HG03280 (cell line): ENCODE data around the gene UGT3A2.
A peak's percentile ranks its signal among the peaks of the same experiment; 100 is the strongest.

Experiments
- ATAC-seq: cut with Tn5 transposase; IDR thresholded peaks from one replicate; pipeline ENCODE4 v1.9.1; 2021; ENCODE audit warnings: mild to moderate bottlenecking, moderate library complexity; ENCODE audit not compliant: unreplicated experiment

UGT3A2 gene, protein sequence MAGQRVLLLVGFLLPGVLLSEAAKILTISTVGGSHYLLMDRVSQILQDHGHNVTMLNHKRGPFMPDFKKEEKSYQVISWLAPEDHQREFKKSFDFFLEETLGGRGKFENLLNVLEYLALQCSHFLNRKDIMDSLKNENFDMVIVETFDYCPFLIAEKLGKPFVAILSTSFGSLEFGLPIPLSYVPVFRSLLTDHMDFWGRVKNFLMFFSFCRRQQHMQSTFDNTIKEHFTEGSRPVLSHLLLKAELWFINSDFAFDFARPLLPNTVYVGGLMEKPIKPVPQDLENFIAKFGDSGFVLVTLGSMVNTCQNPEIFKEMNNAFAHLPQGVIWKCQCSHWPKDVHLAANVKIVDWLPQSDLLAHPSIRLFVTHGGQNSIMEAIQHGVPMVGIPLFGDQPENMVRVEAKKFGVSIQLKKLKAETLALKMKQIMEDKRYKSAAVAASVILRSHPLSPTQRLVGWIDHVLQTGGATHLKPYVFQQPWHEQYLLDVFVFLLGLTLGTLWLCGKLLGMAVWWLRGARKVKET

DNA sequence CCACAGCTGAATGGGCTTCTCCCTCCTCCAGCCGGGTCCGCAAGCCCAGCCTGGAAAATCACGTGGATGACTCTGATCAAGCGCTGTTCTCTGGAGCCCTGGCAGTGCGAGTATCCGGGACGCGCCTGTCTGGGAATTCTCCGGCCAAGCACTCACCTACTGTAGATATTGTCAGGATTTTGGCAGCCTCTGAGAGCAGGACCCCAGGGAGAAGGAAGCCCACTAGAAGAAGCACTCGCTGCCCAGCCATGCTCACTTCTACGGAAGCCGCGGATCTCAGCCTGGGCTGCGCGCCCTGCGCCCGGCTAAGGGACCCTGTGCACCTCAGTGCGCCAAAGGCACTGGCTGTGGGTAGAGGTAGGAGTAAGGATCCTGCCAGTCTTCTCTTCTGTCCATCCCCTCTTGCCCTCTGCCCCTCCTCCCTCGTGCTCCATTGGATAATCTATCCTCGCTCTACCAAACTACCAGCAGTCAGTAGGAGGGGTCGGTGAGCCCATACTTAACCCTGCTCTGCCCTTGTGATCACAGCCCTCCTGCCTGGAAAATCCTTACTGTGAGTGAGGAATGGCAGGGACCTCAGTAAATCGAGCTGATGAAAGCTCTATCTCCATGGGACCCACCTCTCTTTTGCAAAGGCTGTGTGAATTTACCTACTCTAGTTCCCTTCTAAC lies at the start of gene UGT3A2:
Gene UGT3A2, minus strand, starts transcription at position 343 of the 671 bp plus-strand sequence. Its CDS starts 93 bp downstream, at position 250.
- no peak for ATAC-seq

DNA sequence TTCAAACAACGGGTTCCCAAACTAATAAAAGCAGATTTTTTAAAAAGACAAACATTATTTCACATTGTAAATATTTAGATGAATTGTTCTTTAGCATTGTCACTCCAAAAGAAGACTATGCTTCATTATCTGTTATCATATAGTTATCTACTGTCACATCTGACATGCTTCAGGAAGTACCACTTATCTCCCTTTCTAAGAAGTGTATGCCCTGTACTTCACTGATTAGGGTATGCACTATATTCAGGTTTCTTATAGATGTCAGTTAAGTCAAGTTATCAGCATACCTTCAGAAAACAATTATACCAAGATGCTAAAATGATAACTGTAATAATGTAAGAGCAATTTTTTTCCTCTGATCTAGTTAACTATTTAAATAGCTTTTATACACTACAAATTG lies 44.6 kb upstream of the UGT3A2 start:
- no peak for ATAC-seq

DNA sequence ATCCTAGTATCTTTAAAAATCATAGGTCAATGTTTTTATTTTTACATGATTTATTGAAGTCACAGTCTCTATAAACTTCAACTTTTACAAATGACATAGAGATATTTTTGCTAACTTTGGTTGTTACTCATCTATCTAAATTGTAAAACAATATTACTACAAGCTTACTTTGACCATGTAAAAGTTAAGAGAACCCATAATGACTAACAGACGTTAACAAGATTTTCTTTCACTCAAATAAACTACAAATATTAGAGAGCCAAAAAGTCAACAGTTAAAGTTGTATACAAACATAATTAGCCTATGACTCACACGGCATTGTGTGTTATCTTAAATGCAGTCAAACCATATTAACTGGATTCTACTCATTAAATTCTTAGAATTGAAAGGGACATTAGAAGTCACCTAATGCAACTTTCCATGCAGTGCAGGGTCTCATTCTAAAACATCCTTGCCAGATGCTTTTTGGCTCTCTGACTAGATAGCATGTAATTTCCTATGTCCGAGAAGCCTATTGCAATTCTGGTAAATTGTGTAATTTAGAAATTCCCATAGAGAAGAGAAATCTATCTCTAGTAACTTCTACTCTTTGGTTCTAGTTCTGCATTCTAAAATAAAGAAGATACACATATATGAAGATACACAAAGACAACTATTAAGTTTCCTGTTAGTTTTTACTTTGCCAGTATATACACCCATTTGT lies 42.2 kb upstream of the UGT3A2 start:
- ATAC-seq = no peak

DNA sequence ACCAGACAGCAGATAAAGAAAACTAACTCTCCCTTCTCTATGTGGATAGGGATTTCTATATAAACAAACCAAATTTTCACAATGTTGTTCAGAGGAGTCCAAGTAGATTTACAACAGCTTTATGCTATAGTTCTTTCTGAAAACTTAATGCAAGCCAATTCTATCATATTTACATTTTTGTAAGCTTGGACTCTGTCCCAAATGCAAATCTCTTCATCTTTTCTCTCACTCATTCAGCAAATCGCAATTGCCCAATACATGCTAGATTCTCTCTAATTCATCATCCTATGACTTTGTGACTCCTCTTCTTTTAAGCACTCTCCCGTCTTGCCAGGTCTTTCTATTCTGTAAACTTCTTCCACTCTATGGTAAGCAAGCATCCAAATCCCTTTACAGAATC lies 39.1 kb upstream of the UGT3A2 start:
- ATAC-seq = no peak

DNA sequence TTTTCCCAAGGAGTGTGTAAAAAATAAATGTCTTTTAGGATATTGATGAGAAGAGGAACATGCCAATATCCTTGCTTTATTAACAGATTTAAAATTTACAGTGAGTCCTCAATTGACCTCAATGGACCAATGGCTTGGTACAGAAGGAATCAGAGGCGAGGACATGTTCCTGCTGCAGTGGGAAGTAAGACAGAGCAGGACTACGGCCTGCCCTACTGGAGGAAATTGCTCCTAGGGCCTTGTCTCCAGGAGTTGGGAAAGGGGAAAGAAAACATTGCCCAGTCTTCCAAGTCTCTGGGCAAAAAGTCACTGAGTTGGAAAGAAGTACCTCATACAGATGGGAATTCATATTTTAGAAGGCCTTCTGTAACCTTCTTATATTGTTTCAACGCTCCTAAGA lies 33.1 kb upstream of the UGT3A2 start:
- no peak for ATAC-seq

DNA sequence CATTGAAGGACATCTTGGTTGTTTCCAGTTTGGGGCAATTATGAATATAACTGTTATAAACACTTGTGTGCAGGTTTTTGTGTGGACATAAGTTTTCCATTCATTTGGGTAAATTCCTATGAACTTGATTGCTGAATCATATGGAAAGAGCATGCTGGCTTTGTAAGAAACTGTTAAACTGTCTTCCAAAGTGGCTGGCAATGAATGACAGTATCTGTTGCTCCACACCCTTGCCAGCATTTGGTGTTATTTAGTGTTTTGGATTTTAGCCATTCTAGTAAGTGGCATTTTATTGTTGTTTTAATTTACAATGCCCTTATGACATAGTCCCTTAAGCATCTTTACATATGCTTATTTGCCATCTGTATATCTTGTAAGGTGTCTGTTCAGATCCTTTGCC lies 29.8 kb upstream of the UGT3A2 start:
- no peak for ATAC-seq

DNA sequence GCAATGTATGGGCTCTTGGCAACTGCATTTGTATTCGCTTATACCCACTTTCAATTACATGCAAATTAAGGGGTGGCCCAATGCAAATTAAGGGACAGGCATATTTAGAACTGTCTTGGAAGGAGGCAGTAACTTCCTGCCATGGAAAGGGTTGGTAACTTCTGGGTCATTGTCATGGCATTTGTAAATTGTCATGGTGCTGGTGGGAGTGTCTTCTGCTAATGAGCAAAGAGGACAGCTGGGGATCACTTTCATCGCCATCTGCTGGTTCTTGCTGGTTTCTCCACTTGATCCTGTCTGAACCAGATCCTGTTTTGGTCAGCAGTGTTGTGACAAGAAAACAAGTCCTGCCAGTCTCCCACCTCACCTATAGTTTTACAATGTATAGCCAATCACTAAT lies 23.3 kb upstream of the UGT3A2 start:
- peak; percentile 80 for ATAC-seq

DNA sequence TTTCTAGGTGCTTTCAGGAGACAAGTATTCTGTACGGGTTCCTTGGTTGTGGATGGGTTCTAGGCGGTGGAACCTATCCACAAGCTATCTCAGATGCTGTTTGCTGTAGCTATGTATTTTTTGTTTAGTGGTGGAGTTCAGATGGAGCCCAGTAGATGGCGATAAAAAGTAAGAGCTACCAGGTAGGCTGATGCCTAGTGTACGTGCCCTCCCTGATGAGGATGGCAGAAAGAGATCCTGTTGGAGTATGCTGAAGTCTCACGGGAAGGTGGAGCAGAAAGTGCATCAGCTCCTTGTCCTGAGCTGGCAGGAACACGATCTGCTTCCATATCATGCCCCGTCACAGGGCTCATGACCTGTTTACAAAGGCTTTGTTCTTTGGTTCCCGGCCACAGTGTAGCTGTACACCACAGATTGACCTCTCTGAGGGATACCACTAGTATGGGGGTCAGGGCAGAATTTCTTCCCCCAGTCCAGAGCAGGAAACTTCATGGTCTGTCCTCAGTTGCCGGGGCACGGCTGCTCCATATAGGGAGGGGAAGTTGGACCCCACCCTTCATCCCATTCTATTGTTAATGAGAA lies 12.6 kb upstream of the UGT3A2 start:
- ATAC-seq = peak; percentile 93

DNA sequence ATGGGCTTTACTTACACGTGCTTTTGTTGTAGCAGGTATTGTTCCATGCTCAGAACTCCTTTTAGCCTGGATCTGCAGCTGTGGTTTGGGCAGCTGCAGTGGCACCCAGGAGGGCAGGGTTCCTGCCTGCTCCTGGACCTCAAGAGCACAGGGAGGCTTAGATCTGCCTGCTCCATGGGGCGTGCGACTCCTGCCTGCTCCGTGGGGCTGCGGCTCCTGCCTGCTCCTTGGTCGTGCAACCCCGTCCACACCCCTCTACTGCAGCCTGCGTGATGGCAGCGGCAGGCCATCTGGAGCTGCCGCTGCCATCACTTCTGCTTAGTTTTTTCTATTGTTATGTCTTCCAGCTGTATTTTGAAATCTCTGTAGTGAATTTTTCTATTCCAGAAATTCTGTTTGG lies 11.7 kb upstream of the UGT3A2 start:
- no peak for ATAC-seq

DNA sequence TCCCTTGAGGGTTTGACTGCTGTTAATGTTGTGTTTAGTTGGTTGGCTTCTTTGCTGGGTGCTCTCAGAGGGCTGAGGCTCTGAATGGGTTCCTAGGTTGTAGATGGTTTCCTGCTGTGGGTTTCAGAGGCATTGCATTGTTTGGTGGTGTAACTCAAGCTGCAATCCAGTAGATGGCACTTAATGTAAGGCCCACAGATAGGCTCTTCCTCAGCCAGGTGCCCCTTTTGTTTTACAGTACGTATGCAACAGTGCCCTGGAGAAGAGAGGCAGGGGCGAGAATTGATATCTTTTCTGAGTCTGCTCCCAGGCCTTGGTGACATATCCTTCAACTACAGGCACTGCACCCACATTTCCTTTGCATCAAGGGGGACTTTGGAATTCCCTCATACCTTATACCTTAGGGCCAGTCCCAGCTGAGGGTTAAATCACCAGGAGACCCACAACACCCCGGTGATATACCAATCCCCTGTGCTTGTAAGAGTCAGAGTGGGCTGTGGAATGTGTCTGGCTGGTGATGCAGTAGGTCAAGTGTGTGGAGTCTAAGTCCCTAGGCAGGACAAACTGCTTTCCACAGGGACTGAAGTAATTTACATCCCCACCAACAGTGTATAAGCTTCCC lies 7.0 kb upstream of the UGT3A2 start:
- peak; percentile 78 for ATAC-seq

DNA sequence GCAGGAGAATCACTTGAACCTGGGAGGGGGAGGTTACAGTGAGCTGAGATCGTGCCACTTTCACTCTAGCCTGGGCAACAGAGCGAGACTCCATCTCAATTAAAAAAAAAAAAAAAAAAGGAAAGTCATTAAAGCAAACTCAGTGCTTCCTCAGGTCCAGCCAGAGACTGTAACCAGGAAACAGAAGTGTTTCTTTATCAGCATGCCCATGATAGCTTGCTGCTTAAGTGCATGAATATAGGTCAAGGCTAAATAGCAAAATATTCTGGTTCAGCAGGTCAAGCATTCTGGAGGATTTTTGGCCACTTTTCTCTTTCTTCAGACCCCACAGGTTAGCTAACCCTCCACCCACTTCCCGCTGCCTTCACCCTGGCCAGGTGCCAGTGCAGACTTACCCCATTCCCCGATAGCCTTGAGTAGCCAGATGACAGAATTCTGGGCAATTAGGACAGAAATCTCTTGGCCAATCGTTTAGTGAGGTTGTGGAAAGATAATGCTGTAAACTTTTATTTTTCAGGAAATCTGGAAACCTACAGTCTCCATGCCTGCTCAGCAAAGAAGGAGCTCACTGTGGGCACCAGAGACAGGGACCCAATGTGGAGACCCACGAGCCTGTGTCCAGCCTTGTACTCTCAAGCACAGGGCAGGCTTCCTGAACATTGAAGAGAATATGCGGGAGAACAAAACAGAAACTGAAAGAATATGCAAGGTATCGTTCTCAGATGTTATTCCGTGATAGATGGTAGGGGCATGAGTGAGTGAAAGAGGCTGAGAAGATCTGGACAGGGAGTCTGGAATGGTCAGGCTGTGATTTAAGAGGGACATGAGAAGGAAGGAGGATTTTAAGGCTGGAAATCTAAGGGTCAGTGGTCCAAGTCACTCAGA lies 4.2 kb upstream of the UGT3A2 start:
- ATAC-seq = no peak

DNA sequence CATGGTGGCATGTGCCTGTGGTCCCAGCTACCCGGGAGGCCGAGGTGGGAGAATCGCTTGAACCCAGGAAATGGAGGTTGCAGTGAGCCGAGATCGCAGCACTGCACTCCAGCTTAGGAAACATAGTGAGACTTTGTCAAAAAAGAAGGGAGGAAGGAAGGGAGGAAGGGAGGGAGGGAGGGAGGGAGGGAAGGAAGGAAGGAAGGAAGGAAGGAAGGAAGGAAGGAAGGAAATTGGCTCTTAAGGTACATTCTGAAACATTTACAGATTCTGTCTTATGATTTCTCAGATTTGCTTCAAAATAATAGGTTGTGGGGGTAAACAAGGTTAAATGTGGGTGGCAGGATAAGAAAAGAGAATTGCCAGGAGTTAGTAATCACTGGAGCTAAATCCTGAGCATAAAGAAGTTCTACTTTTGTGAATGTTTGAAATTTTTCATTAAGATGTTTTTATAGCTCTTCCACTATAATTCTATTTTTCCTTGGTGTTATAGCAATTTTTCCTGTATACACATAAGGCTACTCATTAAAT lies 2.1 kb upstream of the UGT3A2 start:
- no peak for ATAC-seq

DNA sequence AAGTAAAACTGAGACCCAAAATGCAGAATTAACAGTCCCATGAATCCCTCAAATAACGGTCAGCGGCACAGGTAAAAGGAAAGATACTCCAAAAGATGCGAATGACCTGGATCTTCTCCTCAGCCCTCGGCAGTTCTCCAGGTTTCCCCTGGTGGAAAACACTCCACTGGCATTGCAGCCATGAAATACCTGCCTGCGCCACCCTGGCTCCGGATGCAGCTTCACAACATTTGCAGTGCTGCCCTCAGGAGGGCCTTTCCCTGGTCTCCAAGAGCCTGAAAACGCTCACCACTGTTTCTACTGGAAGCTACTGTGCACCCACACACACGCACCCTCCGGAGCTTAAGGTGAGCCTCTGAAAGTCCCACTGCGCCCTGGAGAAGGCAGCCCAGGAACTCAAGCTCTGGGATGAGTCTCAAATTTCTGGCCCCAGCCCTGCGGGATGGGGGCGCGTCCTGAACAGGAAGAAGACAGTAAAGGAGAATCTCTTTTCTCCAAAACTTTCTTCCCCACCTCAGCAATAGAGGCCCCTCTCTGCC lies 612 bp downstream of the UGT3A2 start:
- no peak for ATAC-seq

DNA sequence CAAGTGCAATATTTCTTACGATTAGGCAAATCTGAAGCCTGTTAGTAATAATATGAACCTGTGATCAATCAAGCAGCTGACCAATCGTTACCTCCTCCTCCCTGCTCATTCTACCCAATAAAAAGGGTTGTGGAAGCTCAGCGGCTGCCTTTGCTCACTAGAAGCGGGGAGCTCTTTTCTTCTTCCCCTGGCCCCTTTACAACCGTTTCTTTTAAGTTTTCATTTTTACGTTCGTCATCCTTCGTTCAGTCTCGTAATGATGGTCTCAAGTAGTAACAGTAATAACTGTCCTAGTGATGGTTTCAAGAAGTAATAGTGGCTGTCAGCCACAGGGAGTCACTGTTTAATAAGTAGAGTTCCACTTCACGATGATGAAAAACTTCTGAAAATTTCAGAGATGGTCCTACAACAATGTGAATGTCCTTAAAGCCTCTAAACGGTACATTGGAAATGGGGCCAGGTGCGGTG lies 6.2 kb downstream of the UGT3A2 start:
- peak; percentile 71 for ATAC-seq

DNA sequence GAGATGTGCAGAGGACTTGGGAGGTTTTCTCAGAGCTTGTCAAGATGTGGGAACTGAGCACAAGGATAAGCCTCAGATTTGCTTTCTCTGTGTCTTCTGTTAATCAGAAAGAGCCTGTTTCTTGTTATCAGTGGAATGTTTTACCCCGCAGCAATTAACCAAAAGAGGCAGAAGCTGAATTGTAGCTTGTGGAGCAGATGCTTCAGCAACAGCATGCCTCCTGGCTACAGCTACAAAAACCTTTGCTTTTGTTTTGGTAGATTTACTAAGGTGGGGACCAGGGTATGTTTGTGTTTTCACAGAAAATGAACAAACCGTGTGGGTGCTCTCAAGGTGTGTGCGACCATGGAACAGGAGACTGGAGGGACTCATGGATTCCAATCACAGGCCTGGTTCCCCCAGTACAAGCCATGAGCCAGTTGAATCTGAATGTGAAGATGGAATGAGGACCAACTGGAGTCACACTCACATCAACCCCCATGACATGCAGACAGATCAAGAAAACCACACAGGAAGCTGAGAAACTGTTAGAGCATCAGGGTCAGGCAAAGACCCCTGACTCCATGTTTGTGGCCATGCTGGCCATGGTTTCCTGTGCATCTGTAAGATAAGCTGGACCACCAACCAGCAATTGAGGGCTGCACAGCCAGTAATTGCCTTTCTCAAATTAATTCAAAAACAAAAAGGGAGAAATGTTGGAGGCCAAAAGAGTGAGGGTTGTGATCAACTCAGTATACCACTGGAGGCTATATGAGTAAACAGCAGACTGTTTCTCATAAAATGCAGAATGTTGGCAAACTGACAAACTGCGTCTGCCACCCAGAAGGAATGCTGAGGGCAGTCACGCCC lies 6.9 kb downstream of the UGT3A2 start:
- no peak for ATAC-seq

DNA sequence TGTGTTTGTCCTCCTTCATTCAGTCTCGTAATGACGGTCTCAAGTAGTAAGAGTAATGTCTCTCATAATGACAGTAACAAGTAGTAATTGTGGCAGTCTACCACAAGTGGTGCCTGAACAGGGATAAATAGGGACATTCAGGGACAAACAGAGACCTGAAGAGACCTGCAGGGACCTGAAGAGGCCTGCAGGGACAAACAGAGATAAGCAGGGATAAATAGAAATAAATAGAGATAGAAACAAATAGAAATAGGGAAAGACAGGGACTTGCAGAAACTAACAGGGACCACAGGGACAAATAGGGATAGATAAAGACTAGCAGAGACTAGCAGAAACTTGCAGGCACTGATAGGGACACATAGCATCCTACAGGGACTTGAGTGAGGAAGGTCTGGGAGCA lies 7.9 kb downstream of the UGT3A2 start:
- no peak for ATAC-seq

DNA sequence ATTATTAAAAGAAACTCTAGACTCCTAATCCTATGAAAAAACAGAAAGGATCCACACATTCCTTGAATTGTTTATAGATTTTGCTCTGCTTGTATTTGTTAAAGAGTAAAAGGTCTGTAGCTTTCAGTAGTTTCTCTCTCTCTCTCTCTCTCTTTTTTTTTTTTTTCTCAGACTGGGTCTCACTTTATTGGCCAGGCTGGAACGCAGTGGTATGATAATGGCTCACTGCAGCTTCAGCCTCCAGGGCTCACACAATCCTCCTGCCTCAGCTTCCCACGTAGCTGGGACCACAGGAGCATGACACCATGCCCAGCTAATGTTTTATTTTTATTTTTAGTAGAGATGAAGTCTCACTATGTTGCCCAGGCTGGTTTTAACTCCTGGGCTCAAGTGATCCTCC lies 9.3 kb downstream of the UGT3A2 start:
- no peak for ATAC-seq

DNA sequence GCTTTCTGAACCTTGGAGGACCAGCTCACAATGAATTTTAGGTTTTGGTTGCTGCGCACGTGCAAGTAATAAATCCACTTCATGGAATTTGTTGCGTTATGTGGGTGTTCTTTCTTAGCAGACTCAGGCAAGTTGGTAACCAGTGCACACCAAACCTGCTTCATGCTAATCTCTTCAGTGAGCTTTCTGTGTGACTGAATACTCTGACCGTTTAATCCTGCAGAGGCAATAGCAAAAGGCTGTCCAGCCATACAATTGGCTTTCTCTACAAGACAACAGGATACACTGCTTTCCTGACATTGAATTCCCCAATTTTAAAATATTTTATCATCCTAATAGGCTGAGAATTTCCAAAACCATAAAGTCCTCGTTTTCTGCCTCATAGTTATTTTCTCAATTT lies 10.3 kb downstream of the UGT3A2 start:
- no peak for ATAC-seq
